Spleen (tissue), 11 donors: Measurements from ENCODE around the gene GID8. TPM values are rescaled to one million over a fixed set of nuclear protein-coding genes. Genes with fewer than 3 reads are reported as not detected.

Experiments
- DNase-seq: peaks from one replicate; pipeline ENCODE4 v3.0.0-alpha.2; 2020
- H3K27ac ChIP-seq, 8 donors: fragments of 200-600 bp; sonication (generic) in 7 of 8; 1 replicate in 4 of 8; 2 replicates in 4 of 8; pipeline versions ENCODE4 v1.5.0 to v1.8.0; 2016 to 2021; ENCODE audit warnings: inconsistent platforms in 4 of 8, mild to moderate bottlenecking in 4 of 8, moderate library complexity in 1 of 8
- H3K27me3 ChIP-seq, 7 donors: fragments of 200-600 bp; sonication (generic) in 6 of 7; replicated peaks in 1 of 7; 1 replicate in 4 of 7; 2 replicates in 3 of 7; pipeline versions ENCODE4 v1.5.0 to v1.8.0; 2016 to 2021; ENCODE audit warnings: inconsistent platforms in 3 of 7, mild to moderate bottlenecking in 1 of 7
- H3K36me3 ChIP-seq, 6 donors: fragments of 200-600 bp; sonication (generic) in 5 of 6; 1 replicate in 4 of 6; 2 replicates in 2 of 6; pipeline versions ENCODE4 v1.5.0 to v1.8.0; 2016 to 2021; ENCODE audit warnings: inconsistent platforms in 2 of 6
- H3K4me1 ChIP-seq, 6 donors: fragments of 200-600 bp; sonication (generic) in 5 of 6; 1 replicate in 3 of 6; 2 replicates in 3 of 6; pipeline versions ENCODE4 v1.5.0 to v1.8.0; 2016 to 2021; ENCODE audit warnings: inconsistent platforms in 3 of 6
- H3K4me3 ChIP-seq, 8 donors: fragments of 200-600 bp; sonication (generic) in 7 of 8; 1 replicate in 4 of 8; 2 replicates in 4 of 8; pipeline versions ENCODE4 v1.5.0 to v1.8.0; 2016 to 2021; ENCODE audit warnings: inconsistent platforms in 4 of 8, mild to moderate bottlenecking in 4 of 8, moderate library complexity in 2 of 8
- H3K9me3 ChIP-seq, 8 donors: fragments of 200-600 bp; sonication (generic) in 7 of 8; 1 replicate in 4 of 8; 2 replicates in 4 of 8; pipeline versions ENCODE4 v1.5.0 to v1.8.0; 2016 to 2021; ENCODE audit warnings: inconsistent platforms in 4 of 8
- CTCF ChIP-seq, 11 experiments: fragments of 200-600 bp in 7 of 11; fragments of 450-650 bp in 4 of 11; sonication (generic) in 4 of 11; IDR thresholded peaks in 8 of 11; conservative IDR thresholded peaks in 3 of 11; 1 replicate in 7 of 11; 2 replicates in 4 of 11; pipeline versions ENCODE4 v1.4.0 to v1.8.0; 2016 to 2021; ENCODE audit warnings: antibody characterized with exemption in 11 of 11, inconsistent platforms in 4 of 11, mild to moderate bottlenecking in 1 of 11
- POLR2A ChIP-seq, 3 donors: fragments of 450-650 bp; IDR thresholded peaks; one replicate each; pipeline ENCODE4 v1.5.1; 2017; ENCODE audit warnings: antibody characterized with exemption in 3 of 3, mild to moderate bottlenecking in 1 of 3
- POLR2AphosphoS5 ChIP-seq, 3 donors: sonication (generic); formaldehyde crosslinking; IDR thresholded peaks; one replicate each; pipeline ENCODE4 v1.5.1; 2017; ENCODE audit warnings: antibody characterized with exemption in 3 of 3
- WGBS, 5 donors: extraction: QIAGEN DNeasy Blood & Tissue Kit in 3 of 5; methylation state at CpG; one replicate each; pipeline versions ENCODE4 v1.1.5 to v1.1.7; 2013 to 2018; 5-methylcytosine and 5-hydroxymethylcytosine counted together
- intact Hi-C: fragments of 100-400 bp; cut with DNase I; formaldehyde crosslinking; loops from one replicate; pipeline ENCODE4 v1.15.0; 2023; ENCODE audit warnings: low total_unique reads
- polyA plus RNA-seq, 3 donors: library from polyadenylated mRNA; stranded (reverse); fragments of 200-250 nt; gene quantifications; one replicate each; pipeline ENCODE4 v1.2.1, GENCODE V29; 2013
- total RNA-seq, 7 donors: library from RNA; depleted of rRNA in 3 of 7; stranded (reverse); fragments of >200 nt in 3 of 7; fragmentation: NEBNext Ultra II Directional in 4 of 7; extraction: Animal tissue kit (Norgen Biotek cat#: 25700) in 4 of 7; gene quantifications; one replicate each; pipeline versions ENCODE4 v1.1.0 to v1.2.1, GENCODE V29; 2016 to 2021
- donor health status: healthy with polysubstance abuse.
- donor health status: DM: no; HTN: no; CAD: no; lungs with moderate emphysema.
- donor health status: DM: no; HTN: no; CAD: no.
- donor health status: Bipolar disorder and iron deficiency.
- donor health status: healthy.
- donor health status: DM: no; HTN: no; CAD: no.
- donor health status: DM: yes; HTN: yes; CAD: no.

The GID8 gene
- total and polyA plus RNA-seq, 10 donors = 9.7 to 33.3 (median 28.1) TPM

- TF ChIP-seq POLR2AphosphoS5 (IDR thresholded peaks at IDR 0.05) (no peak), POLR2A (IDR thresholded peaks at IDR 0.05) (no peak), CTCF (IDR thresholded peaks at IDR 0.05 in 8 of 11, conservative IDR thresholded peaks at IDR 0.05 in 3 of 11) (no peak)
- DNase-seq = no peak
- 50 to 67% (median 58%) methylated on average over 7 of the region's 7 CpGs for WGBS, 5 donors
- H3K36me3 ChIP-seq = no peaks in the 10 kb centered on the region
- no peaks in the 10 kb centered on the region for H3K27me3 ChIP-seq
- intact Hi-C loops = no loop called here
- peak overlapping the region in 7 of 8 donors; percentile 7 to 100 (median 98) for H3K27ac ChIP-seq
- no peaks in the 10 kb centered on the region for H3K9me3 ChIP-seq
- peak overlapping the region in 5 of 8 donors; percentile 83 to 99 (median 92) for H3K4me3 ChIP-seq
- H3K4me1 ChIP-seq = peaks cover 81 to 93% (median 90%) of the 10 kb centered on the region in 6 donors
Measured at GRCh38 chr20:62923669-62924441, 14.1 kb upstream of the GID8 start.

- no peak for DNase-seq
- no peaks in the 10 kb centered on the region for H3K36me3 ChIP-seq
- peaks cover 79 to 93% (median 90%) of the 10 kb centered on the region in 6 donors for H3K4me1 ChIP-seq
- H3K27ac ChIP-seq = peak overlapping the region in 7 of 8 donors; percentile 95 to 100 (median 98)
- peak overlapping the region; percentile 83 to 99 (median 92) for H3K4me3 ChIP-seq
- intact Hi-C loops = no loop called here
- TF ChIP-seq CTCF (IDR thresholded peaks at IDR 0.05 in 8 of 11, conservative IDR thresholded peaks at IDR 0.05 in 3 of 11) (no peak), POLR2A (IDR thresholded peaks at IDR 0.05) (no peak), POLR2AphosphoS5 (IDR thresholded peaks at IDR 0.05) (no peak)
- no peaks in the 10 kb centered on the region for H3K27me3 ChIP-seq
- WGBS, 5 donors = 35 to 55% (median 45%) methylated on average over 12 of the region's 12 CpGs
- no peaks in the 10 kb centered on the region for H3K9me3 ChIP-seq
Measured at GRCh38 chr20:62924442-62925075, 13.4 kb upstream of the GID8 start.

- no peak for DNase-seq
- Histone ChIP-seq H3K27me3 (no peaks in the 10 kb centered on the region), H3K27ac (peak overlapping the region; percentile 95 to 100 (median 98)), H3K4me1 (peaks cover 79 to 93% (median 90%) of the 10 kb centered on the region in 6 donors), H3K36me3 (no peaks in the 10 kb centered on the region), H3K4me3 (peak overlapping the region; percentile 83 to 99 (median 92)), H3K9me3 (no peaks in the 10 kb centered on the region)
- 0 to 3% (median 1%) methylated on average over 4 of the region's 4 CpGs for WGBS, 5 donors
- TF ChIP-seq POLR2A (IDR thresholded peaks at IDR 0.05) = no peak
- no peak for TF ChIP-seq POLR2AphosphoS5 (IDR thresholded peaks at IDR 0.05)
- TF ChIP-seq CTCF (IDR thresholded peaks at IDR 0.05 in 8 of 11, conservative IDR thresholded peaks at IDR 0.05 in 3 of 11) = no peak
- intact Hi-C loops = no loop called here
Measured at GRCh38 chr20:62925076-62925419, 12.9 kb upstream of the GID8 start.
